Measurements from ENCODE around the gene CA4. TPM values are rescaled to one million over a fixed set of nuclear protein-coding genes. Genes with fewer than 3 reads are reported as not detected.
A peak's percentile ranks its signal among the peaks of the same experiment; 100 is the strongest.
"Not testable (repeated sequence)": the region's sequence is repeated elsewhere in the genome, so short reads cannot be mapped to it uniquely, and the experiment has no call there.

The CA4 gene
- total and polyA plus RNA-seq, 10 of the 15 experiments (the other 5 are each of a cell fraction or from before 2014, with no cell fraction given), result 0.13 to 0.31 TPM; not detected in 8

GRCh38 chr17:60102015-60102631 lies 47.6 kb upstream of the CA4 start:
- H3K79me2 ChIP-seq (ENCODE audit: control insufficient read depth, insufficient read depth, low read length); ATAC-seq; H3K4me2 ChIP-seq (ENCODE audit: control insufficient read depth, insufficient read depth); H3K27me3 ChIP-seq (replicated peaks in 1 of 2; ENCODE audit: control insufficient read depth in 2 of 2, insufficient read depth in 2 of 2, low read length in 1 of 2); H3K9ac ChIP-seq (ENCODE audit: control insufficient read depth, insufficient read depth, low read length); DNase-seq (ENCODE audit: low read depth, low spot score); in situ Hi-C loops (cut with MboI); intact Hi-C loops (cut with micrococcal nuclease; ENCODE audit: unreplicated experiment); FAIRE-seq; H3K27ac ChIP-seq (ENCODE audit: control insufficient read depth, insufficient read depth); H3K36me3 ChIP-seq (ENCODE audit: control insufficient read depth in 2 of 2, insufficient read depth in 2 of 2, low read length in 1 of 2); BruUV-seq (replicated peaks); H3K9me3 ChIP-seq (replicated peaks; ENCODE audit: control insufficient read depth, insufficient read depth, low read length); H4K20me1 ChIP-seq (ENCODE audit: control insufficient read depth, insufficient read depth): not testable (repeated sequence)
- ChIA-PET POLR2A (interaction anchor here (1.2 kb wide), 1 partner anchor 12 kb away, joined by 9 read pairs; no protein-coding TSS in a partner anchor), RAD21 (ENCODE audit: unreplicated experiment) (interaction anchor here (0.8 kb wide), 2 partner anchors 22 to 23 kb away, joined by 3 to 5 read pairs; partner anchors contain the start of gene HEATR6), SMC1A (ENCODE audit: uncharacterized antibody, unreplicated experiment) (interaction anchor here (1.0 to 1.3 kb wide), 3 partner anchors 10 to 13 kb away, joined by 3 to 7 read pairs (median 4); no protein-coding TSS in a partner anchor), CTCF (interaction anchor here (0.6 to 1.3 kb wide), 3 partner anchors 10 to 460 kb away, joined by 3 to 4 read pairs (median 4); no protein-coding TSS in a partner anchor)
- 33% methylated on average over 11 of the region's 11 CpGs for WGBS (ENCODE audit: insufficient coverage, insufficient replicate concordance, low lambda C conversion rate, missing lambda C conversion rate)
- Histone ChIP-seq H2AFZ (ENCODE audit: control insufficient read depth, low read depth, low read length) (peak overlapping the region; percentile 34), H3K4me3 (peak overlapping the region; percentile 45; the same call in 1 of the 2 replicates), H3K4me1 (ENCODE audit: control insufficient read depth, insufficient read depth, low read length) (peaks cover 11% of the 10 kb centered on the region)
- TF ChIP-seq, protein P1, sequence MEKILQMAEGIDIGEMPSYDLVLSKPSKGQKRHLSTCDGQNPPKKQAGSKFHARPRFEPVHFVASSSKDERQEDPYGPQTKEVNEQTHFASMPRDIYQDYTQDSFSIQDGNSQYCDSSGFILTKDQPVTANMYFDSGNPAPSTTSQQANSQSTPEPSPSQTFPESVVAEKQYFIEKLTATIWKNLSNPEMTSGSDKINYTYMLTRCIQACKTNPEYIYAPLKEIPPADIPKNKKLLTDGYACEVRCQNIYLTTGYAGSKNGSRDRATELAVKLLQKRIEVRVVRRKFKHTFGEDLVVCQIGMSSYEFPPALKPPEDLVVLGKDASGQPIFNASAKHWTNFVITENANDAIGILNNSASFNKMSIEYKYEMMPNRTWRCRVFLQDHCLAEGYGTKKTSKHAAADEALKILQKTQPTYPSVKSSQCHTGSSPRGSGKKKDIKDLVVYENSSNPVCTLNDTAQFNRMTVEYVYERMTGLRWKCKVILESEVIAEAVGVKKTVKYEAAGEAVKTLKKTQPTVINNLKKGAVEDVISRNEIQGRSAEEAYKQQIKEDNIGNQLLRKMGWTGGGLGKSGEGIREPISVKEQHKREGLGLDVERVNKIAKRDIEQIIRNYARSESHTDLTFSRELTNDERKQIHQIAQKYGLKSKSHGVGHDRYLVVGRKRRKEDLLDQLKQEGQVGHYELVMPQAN (conservative IDR thresholded peaks at IDR 0.05), result 0 out of 2 replicates have a peak, but pooled peaks have one; percentile 39

GRCh38 chr17:60102632-60103096 lies 47.1 kb upstream of the CA4 start:
- in situ Hi-C loops (cut with MboI) (no loop called here), intact Hi-C loops (cut with micrococcal nuclease; ENCODE audit: unreplicated experiment) (no loop called here)
- Histone ChIP-seq H3K27ac (ENCODE audit: control insufficient read depth, insufficient read depth) (no peak overlapping the region), H2AFZ (ENCODE audit: control insufficient read depth, low read depth, low read length) (peak overlapping the region; percentile 48), H3K9me3 (replicated peaks; ENCODE audit: control insufficient read depth, insufficient read depth, low read length) (no peaks in the 10 kb centered on the region), H3K9ac (ENCODE audit: control insufficient read depth, insufficient read depth, low read length) (no peak overlapping the region), H3K79me2 (ENCODE audit: control insufficient read depth, insufficient read depth, low read length) (no peaks in the 10 kb centered on the region), H3K4me2 (ENCODE audit: control insufficient read depth, insufficient read depth) (peak overlapping the region; percentile 69; the same call in 1 of the 2 replicates), H3K36me3 (ENCODE audit: control insufficient read depth in 2 of 2, insufficient read depth in 2 of 2, low read length in 1 of 2) (no peaks in the 10 kb centered on the region), H3K4me3 (peak overlapping the region; percentile 45; the same call in 1 of the 2 replicates), H4K20me1 (ENCODE audit: control insufficient read depth, insufficient read depth) (no peaks in the 10 kb centered on the region), H3K4me1 (ENCODE audit: control insufficient read depth, insufficient read depth, low read length) (peaks cover 11% of the 10 kb centered on the region), H3K27me3 (replicated peaks in 1 of 2; ENCODE audit: control insufficient read depth in 2 of 2, insufficient read depth in 2 of 2, low read length in 1 of 2) (no peaks in the 10 kb centered on the region)
- WGBS (ENCODE audit: insufficient coverage, insufficient replicate concordance, low lambda C conversion rate, missing lambda C conversion rate), result 2% methylated on average over 19 of the region's 20 CpGs
- ChIA-PET SMC1A (ENCODE audit: uncharacterized antibody, unreplicated experiment) (interaction anchor here (1.0 to 1.3 kb wide), 3 partner anchors 11 to 14 kb away, joined by 3 to 7 read pairs (median 4); no protein-coding TSS in a partner anchor), POLR2A (interaction anchor here (1.2 kb wide), 1 partner anchor 12 kb away, joined by 9 read pairs; no protein-coding TSS in a partner anchor), RAD21 (ENCODE audit: unreplicated experiment) (interaction anchor here (0.8 kb wide), 2 partner anchors 22 to 24 kb away, joined by 3 to 5 read pairs; partner anchors contain the start of gene HEATR6), CTCF (interaction anchor here (0.6 to 1.3 kb wide), 3 partner anchors 10 to 460 kb away, joined by 3 to 4 read pairs (median 4); no protein-coding TSS in a partner anchor)
- FAIRE-seq, result no peak
- BruUV-seq (replicated peaks), result no TSS peak
- DNase-seq (ENCODE audit: low read depth, low spot score), result no peak
- ATAC-seq, result peak; percentile 93
- TF ChIP-seq BMI1 (IDR thresholded peaks at IDR 0.05; ENCODE audit: borderline replicate concordance) (no peak), NFYA (IDR thresholded peaks at IDR 0.05; ENCODE audit: borderline replicate concordance, low read depth, low read length) (no peak), IKZF2 (IDR thresholded peaks at IDR 0.05) (peak; percentile 38 to 49; a peak in 2 of 4 replicates), JUNB (IDR thresholded peaks at IDR 0.05) (no peak), RB1 (IDR thresholded peaks at IDR 0.05; ENCODE audit: borderline replicate concordance) (peak; percentile 61; the same call in 1 of the 2 replicates), BHLHE40 (IDR thresholded peaks at IDR 0.05; ENCODE audit: borderline replicate concordance in 1 of 2, low read depth in 2 of 2, low read length in 1 of 2) (peak in 1 of 2 experiments; percentile 11; a peak in 1 of 4 replicates), DPF2 (IDR thresholded peaks at IDR 0.05) (peak; percentile 77), EED (IDR thresholded peaks at IDR 0.05; ENCODE audit: low read depth) (no peak; the same call in 1 of the 2 replicates), LARP7 (IDR thresholded peaks at IDR 0.05) (0 out of 2 replicates have a peak, but pooled peaks have one; percentile 38), NR2F1 (conservative IDR thresholded peaks at IDR 0.05) (peak; percentile 85), ZNF217 (IDR thresholded peaks at IDR 0.05) (0 out of 2 replicates have a peak, but pooled peaks have one; percentile 55), NR2C1 (IDR thresholded peaks at IDR 0.05) (peak; percentile 76), KDM1A (IDR thresholded peaks at IDR 0.05; ENCODE audit: borderline replicate concordance) (no peak)
